ENCODE data around the gene LILRB5. TPM values are rescaled to one million over a fixed set of nuclear protein-coding genes. Genes with fewer than 3 reads are reported as not detected.
"Not testable (repeated sequence)": the region's sequence is repeated elsewhere in the genome, so short reads cannot be mapped to it uniquely, and the experiment has no call there.

The LILRB5 gene
- total and polyA plus RNA-seq, 4 donors, result 2.2 to 5.8 (median 3.5) TPM

DNA sequence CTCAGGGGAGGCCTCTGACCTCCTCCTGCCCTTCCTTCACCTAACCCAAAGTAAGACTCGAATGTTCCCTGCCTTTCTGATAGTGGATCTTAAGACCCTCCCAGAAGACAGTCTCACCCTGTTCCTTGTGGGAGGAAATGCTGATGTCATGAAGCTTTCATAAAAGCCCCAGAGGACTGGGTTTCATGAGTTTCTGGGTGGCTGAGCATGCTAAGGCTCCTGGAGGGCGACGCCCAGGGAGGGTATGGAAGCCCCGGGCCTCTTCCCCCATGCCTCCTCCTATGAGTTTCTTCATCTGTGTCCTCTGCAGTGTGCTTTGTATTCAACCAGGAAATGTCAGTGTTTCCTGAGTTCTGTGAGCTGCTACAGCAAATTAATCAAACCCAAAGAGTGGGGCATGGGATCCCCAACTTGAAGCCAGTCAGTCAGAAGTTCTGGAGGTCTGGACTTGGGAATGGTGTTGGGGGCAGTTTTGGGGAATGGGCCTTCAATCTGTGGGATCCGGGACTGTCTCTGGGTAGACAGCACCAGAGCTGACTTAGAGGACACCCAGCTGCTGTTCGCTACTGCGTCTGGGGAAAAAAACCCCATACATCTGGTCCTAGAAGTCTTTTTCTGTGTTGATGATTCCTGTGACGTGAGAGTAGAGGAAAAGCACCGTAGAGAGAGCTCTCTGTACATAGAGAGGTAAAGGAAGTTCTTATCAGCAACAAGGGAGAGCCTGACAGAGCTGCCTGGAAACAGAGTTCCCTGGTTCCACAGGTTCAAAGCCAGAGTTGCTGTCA is 25.8 kb upstream of the LILRB5 start:
- peak; percentile 39 to 68 (median 40) for DNase-seq
- no peak for ATAC-seq (ENCODE audit: insufficient read depth, low FRiP score)
- H3K9ac ChIP-seq (ENCODE audit: insufficient read depth in 1 of 2, low read length in 2 of 2), result no peak overlapping the region
- 27 to 31% methylated on average over 9 of the region's 9 CpGs for WGBS, 2 donors
- no peak overlapping the region for H3K4me3 ChIP-seq
- H3K27me3 ChIP-seq (ENCODE audit: control insufficient read depth in 3 of 3, insufficient read depth in 3 of 3, low read length in 2 of 3), result peaks cover 0 to 4% (median 0%) of the 10 kb centered on the region in 3 donors
- no peak overlapping the region for H3K27ac ChIP-seq (ENCODE audit: low read depth in 1 of 2, low read length in 1 of 2)
- TF ChIP-seq, protein P1, sequence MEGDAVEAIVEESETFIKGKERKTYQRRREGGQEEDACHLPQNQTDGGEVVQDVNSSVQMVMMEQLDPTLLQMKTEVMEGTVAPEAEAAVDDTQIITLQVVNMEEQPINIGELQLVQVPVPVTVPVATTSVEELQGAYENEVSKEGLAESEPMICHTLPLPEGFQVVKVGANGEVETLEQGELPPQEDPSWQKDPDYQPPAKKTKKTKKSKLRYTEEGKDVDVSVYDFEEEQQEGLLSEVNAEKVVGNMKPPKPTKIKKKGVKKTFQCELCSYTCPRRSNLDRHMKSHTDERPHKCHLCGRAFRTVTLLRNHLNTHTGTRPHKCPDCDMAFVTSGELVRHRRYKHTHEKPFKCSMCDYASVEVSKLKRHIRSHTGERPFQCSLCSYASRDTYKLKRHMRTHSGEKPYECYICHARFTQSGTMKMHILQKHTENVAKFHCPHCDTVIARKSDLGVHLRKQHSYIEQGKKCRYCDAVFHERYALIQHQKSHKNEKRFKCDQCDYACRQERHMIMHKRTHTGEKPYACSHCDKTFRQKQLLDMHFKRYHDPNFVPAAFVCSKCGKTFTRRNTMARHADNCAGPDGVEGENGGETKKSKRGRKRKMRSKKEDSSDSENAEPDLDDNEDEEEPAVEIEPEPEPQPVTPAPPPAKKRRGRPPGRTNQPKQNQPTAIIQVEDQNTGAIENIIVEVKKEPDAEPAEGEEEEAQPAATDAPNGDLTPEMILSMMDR (IDR thresholded peaks at IDR 0.05; ENCODE audit: control extremely low read depth, extremely low read depth), result no peak
- peaks cover 0 to 5% (median 0%) of the 10 kb centered on the region in 4 donors for H3K9me3 ChIP-seq (ENCODE audit: control insufficient read depth in 4 of 4, insufficient read depth in 3 of 4, low read length in 3 of 4)
- no peaks in the 10 kb centered on the region for H3K36me3 ChIP-seq (ENCODE audit: control insufficient read depth in 4 of 4, insufficient read depth in 4 of 4, low read length in 4 of 4)
- peaks cover 0 to 10% (median 0%) of the 10 kb centered on the region in 5 donors for H3K4me1 ChIP-seq (ENCODE audit: control insufficient read depth in 5 of 5, insufficient read depth in 5 of 5, low read length in 5 of 5)

DNA sequence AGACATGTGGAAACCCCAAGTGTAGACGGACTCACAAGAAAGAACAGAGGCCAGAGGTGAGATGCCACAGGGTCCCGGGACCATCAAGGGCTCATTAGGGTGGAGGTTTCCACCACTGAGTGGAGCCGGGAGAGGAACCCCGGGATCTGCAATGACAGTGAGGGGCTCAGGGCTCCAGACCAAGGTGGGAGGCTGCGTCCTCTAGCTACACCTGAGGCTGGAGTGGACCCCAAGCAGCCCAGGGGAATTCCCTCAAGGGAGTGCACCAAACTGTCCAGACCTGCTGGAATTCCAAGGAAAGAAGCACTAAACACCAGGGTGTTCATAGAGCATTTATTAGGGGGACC is 24.6 kb upstream of the LILRB5 start:
- not testable (repeated sequence) for H3K27ac ChIP-seq (ENCODE audit: low read depth in 1 of 2, low read length in 1 of 2); H3K9ac ChIP-seq (ENCODE audit: insufficient read depth in 1 of 2, low read length in 2 of 2); H3K4me3 ChIP-seq; H3K27me3 ChIP-seq (ENCODE audit: control insufficient read depth in 3 of 3, insufficient read depth in 3 of 3, low read length in 2 of 3); H3K36me3 ChIP-seq (ENCODE audit: control insufficient read depth in 4 of 4, insufficient read depth in 4 of 4, low read length in 4 of 4); ATAC-seq (ENCODE audit: insufficient read depth, low FRiP score); H3K4me1 ChIP-seq (ENCODE audit: control insufficient read depth in 5 of 5, insufficient read depth in 5 of 5, low read length in 5 of 5); H3K9me3 ChIP-seq (ENCODE audit: control insufficient read depth in 4 of 4, insufficient read depth in 3 of 4, low read length in 3 of 4); DNase-seq
- 76 to 86% methylated on average over 5 of the region's 5 CpGs for WGBS, 2 donors

DNA sequence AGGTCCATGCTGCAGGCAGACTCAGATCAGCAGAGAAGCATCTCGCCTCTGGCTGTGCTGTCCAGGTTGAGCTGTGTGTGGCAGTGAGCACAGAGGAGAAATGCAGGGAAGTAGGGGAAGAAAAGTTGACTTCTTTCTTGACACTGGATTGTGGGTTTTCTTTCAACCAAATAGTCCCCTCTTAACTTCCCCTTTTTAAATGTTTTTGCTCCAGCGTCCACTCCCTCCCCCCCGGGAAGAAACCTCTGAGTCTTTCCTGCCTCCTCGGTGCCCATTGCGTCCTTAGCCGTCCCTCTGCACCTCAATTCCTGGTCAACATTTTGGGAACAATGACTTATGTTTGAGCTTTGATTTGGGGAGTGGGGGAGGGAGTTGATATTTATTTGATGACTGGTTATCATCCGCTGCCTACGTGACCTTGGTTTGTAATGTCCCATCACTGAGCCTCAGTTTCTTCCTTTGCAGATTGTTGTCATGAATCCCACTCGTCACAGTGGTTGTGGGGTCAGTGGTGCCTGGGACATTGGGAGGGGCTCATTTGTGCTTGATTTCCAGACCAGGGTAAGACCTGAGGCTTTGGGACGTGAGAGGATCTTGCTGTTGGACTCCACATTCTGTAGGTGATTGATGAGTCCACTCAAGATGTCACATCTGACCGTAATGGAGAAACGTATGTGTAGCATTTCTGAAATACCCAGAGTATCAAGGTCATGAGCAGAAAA is 24.1 kb upstream of the LILRB5 start, which contains the start of gene LILRB2:
TSS of gene LILRB2 (minus strand) at position 104 of the 722 bp plus-strand sequence. CDS start 614 bp downstream, outside the sequence.
- TF ChIP-seq, protein P1 (IDR thresholded peaks at IDR 0.05; ENCODE audit: control extremely low read depth, extremely low read depth), result no peak
- no peak for DNase-seq
- Histone ChIP-seq H3K9me3 (ENCODE audit: control insufficient read depth in 4 of 4, insufficient read depth in 3 of 4, low read length in 3 of 4) (peaks cover 0 to 5% (median 0%) of the 10 kb centered on the region in 4 donors), H3K9ac (ENCODE audit: insufficient read depth in 1 of 2, low read length in 2 of 2) (no peak within 1 kb of the TSS), H3K27ac (ENCODE audit: low read depth in 1 of 2, low read length in 1 of 2) (peak within 1 kb of the TSS in 1 of 2 donors; percentile 78), H3K27me3 (ENCODE audit: control insufficient read depth in 3 of 3, insufficient read depth in 3 of 3, low read length in 2 of 3) (peaks cover 0 to 4% (median 0%) of the 10 kb centered on the region in 3 donors), H3K36me3 (ENCODE audit: control insufficient read depth in 4 of 4, insufficient read depth in 4 of 4, low read length in 4 of 4) (no peaks in the 10 kb centered on the region), H3K4me3 (no peak within 1 kb of the TSS), H3K4me1 (ENCODE audit: control insufficient read depth in 5 of 5, insufficient read depth in 5 of 5, low read length in 5 of 5) (peaks cover 0 to 10% (median 0%) of the 10 kb centered on the region in 5 donors)
- 57 to 66% methylated on average over 12 of the region's 12 CpGs for WGBS, 2 donors
- ATAC-seq (ENCODE audit: insufficient read depth, low FRiP score), result no peak

DNA sequence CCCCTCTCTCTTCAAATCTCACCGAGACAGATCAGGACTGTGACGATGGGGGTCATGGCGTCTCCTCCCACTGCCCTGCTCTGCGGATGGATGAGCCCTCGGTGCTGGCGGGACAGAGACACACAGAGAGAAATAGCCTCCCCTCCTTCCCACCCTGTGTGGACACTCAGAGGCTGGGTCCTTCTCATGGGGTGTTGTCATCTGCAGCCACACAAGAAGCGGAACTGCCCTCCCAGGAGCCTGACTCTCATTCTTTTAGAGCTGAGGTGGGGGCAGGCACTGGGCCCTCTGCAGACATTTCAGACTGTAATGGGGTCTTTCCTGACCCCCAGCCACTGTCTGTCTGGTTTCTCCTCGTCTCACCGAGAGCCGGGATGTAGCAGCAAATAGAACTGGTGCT is 23.4 kb upstream of the LILRB5 start:
- not testable (repeated sequence) for H3K9me3 ChIP-seq (ENCODE audit: control insufficient read depth in 4 of 4, insufficient read depth in 3 of 4, low read length in 3 of 4); DNase-seq; H3K4me1 ChIP-seq (ENCODE audit: control insufficient read depth in 5 of 5, insufficient read depth in 5 of 5, low read length in 5 of 5); H3K36me3 ChIP-seq (ENCODE audit: control insufficient read depth in 4 of 4, insufficient read depth in 4 of 4, low read length in 4 of 4); H3K4me3 ChIP-seq; H3K27me3 ChIP-seq (ENCODE audit: control insufficient read depth in 3 of 3, insufficient read depth in 3 of 3, low read length in 2 of 3); H3K9ac ChIP-seq (ENCODE audit: insufficient read depth in 1 of 2, low read length in 2 of 2)
- ATAC-seq (ENCODE audit: insufficient read depth, low FRiP score), result peak; percentile 62
- WGBS, 2 donors, result 22 to 48% methylated on average over 10 of the region's 10 CpGs
- peak overlapping the region in 1 of 2 donors; percentile 78 for H3K27ac ChIP-seq (ENCODE audit: low read depth in 1 of 2, low read length in 1 of 2)

DNA sequence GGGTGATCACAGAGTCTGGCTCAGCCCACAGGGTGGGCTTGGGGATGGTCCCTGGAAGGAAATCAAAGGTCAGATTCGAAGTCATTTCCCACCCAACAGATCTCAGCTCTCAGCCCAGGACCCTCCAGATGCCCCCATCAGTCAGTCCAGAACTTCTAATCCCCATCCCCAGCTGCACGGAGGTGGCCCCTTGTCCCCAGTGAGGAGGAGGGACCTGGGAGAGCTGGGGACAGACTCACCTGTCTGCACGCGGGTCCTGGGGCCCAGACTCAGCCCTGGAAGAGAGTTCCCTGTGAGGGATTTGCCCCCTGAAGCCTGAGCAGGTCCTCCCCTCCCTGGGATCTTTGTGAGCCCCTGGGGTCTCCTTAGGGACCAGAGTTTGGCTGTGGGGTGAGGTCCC is 23.0 kb upstream of the LILRB5 start:
- not testable (repeated sequence) for ATAC-seq (ENCODE audit: insufficient read depth, low FRiP score); H3K27me3 ChIP-seq (ENCODE audit: control insufficient read depth in 3 of 3, insufficient read depth in 3 of 3, low read length in 2 of 3); H3K9ac ChIP-seq (ENCODE audit: insufficient read depth in 1 of 2, low read length in 2 of 2); H3K9me3 ChIP-seq (ENCODE audit: control insufficient read depth in 4 of 4, insufficient read depth in 3 of 4, low read length in 3 of 4); H3K27ac ChIP-seq (ENCODE audit: low read depth in 1 of 2, low read length in 1 of 2); DNase-seq; H3K36me3 ChIP-seq (ENCODE audit: control insufficient read depth in 4 of 4, insufficient read depth in 4 of 4, low read length in 4 of 4); H3K4me3 ChIP-seq; H3K4me1 ChIP-seq (ENCODE audit: control insufficient read depth in 5 of 5, insufficient read depth in 5 of 5, low read length in 5 of 5)
- 26 to 37% methylated on average over 4 of the region's 4 CpGs for WGBS, 2 donors

Data from lung (tissue), 12 donors.